Astrocyte of the spinal cord (primary cell): ENCODE measurements around the gene SELENOS.

Source experiments
- DNase-seq: peaks from one replicate; pipeline ENCODE4 v3.0.0; 2011; ENCODE audit warnings: low read depth, low spot score
- H3K4me3 ChIP-seq: 2 replicates; pipeline ENCODE4 v1.5.1; 2011; ENCODE audit warnings: low read depth, mild to moderate bottlenecking, low read length, moderate library complexity
- CTCF ChIP-seq: IDR thresholded peaks from 2 replicates; pipeline ENCODE4 v1.5.1; 2012; ENCODE audit warnings: low read depth, mild to moderate bottlenecking, low read length, inconsistent platforms
- in situ Hi-C: cut with HindIII; loops from 2 replicates; pipeline ENCODE4 v1.10.0; 2017; ENCODE audit warnings: low sequenced_read_pairs

The SELENOS gene

GRCh38 chr15:101309436-101310160 lies 32.3 kb upstream of the SELENOS start:
- in situ Hi-C loops = no loop called here
- H3K4me3 ChIP-seq = no peak overlapping the region
- no peak for DNase-seq
- TF ChIP-seq CTCF = no peak

- in situ Hi-C loops = no loop called here
- no peak overlapping the region for H3K4me3 ChIP-seq
- DNase-seq = no peak
- TF ChIP-seq CTCF = no peak
Observed at GRCh38 chr15:101308604-101309435, 31.5 kb upstream of the SELENOS start.

GRCh38 chr15:101307897-101308603 lies 30.8 kb upstream of the SELENOS start:
- TF ChIP-seq CTCF = no peak
- in situ Hi-C loops = no loop called here
- H3K4me3 ChIP-seq = no peak overlapping the region
- no peak for DNase-seq

- DNase-seq = no peak
- in situ Hi-C loops = no loop called here
- no peak for TF ChIP-seq CTCF
- H3K4me3 ChIP-seq = no peak overlapping the region
Observed at GRCh38 chr15:101307048-101307896, 30.0 kb upstream of the SELENOS start.

- no peak for DNase-seq
- no peak for TF ChIP-seq CTCF
- in situ Hi-C loops = no loop called here
- H3K4me3 ChIP-seq = no peak overlapping the region
Observed at GRCh38 chr15:101306341-101307047, 29.2 kb upstream of the SELENOS start.
